Measurements from ENCODE around the gene CCDC9B.

- TF ChIP-seq CTCF (conservative IDR thresholded peaks at IDR 0.05; ENCODE audit: low read depth, low read length) (no peak), EZH2phosphoT487 (IDR thresholded peaks at IDR 0.05; ENCODE audit: borderline replicate concordance, low read length) (no peak)
These were observed 5.3 kb upstream of the CCDC9B start for GRCh38 chr15:40345867-40346578.
